ENCODE measurements around the gene EXPH5. TPM values are rescaled to one million over a fixed set of nuclear protein-coding genes. Genes with fewer than 3 reads are reported as not detected.

EXPH5 gene
- total RNA-seq, 1 donor from 2014 or later = 0.52 TPM

DNA sequence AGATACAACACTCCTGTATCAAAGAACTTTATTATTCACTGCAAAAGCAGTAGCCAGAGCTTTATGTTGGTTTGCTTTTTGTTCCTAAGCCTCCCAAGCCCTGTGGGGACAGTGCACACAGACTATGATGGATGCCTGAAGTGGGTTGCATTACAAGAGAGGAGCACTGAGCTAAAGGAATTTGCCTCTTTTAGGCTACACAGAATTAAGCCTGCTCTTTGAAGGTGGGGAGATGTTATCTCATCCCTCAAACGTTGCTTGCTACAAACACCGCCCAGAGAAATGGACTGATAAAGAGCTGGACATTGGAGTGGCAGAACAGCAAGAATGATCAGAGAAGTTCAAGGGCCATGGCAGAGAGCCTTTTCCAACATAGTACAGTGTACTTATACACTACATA lies 92.8 kb downstream of the EXPH5 start:
- Histone ChIP-seq H3K27ac (ENCODE audit: low read depth, low read length) (peak overlapping the region; percentile 7), H3K4me1 (ENCODE audit: control insufficient read depth in 3 of 3, insufficient read depth in 3 of 3, low read length in 3 of 3) (peaks cover 0 to 11% (median 9%) of the 10 kb centered on the region in 3 donors), H3K36me3 (ENCODE audit: control insufficient read depth in 3 of 3, insufficient read depth in 3 of 3, low read length in 3 of 3) (no peaks in the 10 kb centered on the region), H3K27me3 (ENCODE audit: control insufficient read depth in 3 of 3, insufficient read depth in 3 of 3, low read length in 3 of 3) (no peaks in the 10 kb centered on the region), H3K9ac (ENCODE audit: low read depth in 1 of 3, low read length in 3 of 3) (no peak overlapping the region), H3K9me3 (ENCODE audit: control insufficient read depth in 3 of 3, low read length in 3 of 3) (no peaks in the 10 kb centered on the region), H3K4me3 (ENCODE audit: low read length in 3 of 3) (no peak overlapping the region)

GRCh38 chr11:108500169-108500568 lies 93.4 kb downstream of the EXPH5 start:
- Histone ChIP-seq H3K27me3 (ENCODE audit: control insufficient read depth in 3 of 3, insufficient read depth in 3 of 3, low read length in 3 of 3) (no peaks in the 10 kb centered on the region), H3K36me3 (ENCODE audit: control insufficient read depth in 3 of 3, insufficient read depth in 3 of 3, low read length in 3 of 3) (no peaks in the 10 kb centered on the region), H3K27ac (ENCODE audit: low read depth, low read length) (no peak overlapping the region), H3K4me3 (ENCODE audit: low read length in 3 of 3) (no peak overlapping the region), H3K4me1 (ENCODE audit: control insufficient read depth in 3 of 3, insufficient read depth in 3 of 3, low read length in 3 of 3) (peaks cover 0 to 11% (median 9%) of the 10 kb centered on the region in 3 donors), H3K9ac (ENCODE audit: low read depth in 1 of 3, low read length in 3 of 3) (no peak overlapping the region), H3K9me3 (ENCODE audit: control insufficient read depth in 3 of 3, low read length in 3 of 3) (no peaks in the 10 kb centered on the region)

DNA sequence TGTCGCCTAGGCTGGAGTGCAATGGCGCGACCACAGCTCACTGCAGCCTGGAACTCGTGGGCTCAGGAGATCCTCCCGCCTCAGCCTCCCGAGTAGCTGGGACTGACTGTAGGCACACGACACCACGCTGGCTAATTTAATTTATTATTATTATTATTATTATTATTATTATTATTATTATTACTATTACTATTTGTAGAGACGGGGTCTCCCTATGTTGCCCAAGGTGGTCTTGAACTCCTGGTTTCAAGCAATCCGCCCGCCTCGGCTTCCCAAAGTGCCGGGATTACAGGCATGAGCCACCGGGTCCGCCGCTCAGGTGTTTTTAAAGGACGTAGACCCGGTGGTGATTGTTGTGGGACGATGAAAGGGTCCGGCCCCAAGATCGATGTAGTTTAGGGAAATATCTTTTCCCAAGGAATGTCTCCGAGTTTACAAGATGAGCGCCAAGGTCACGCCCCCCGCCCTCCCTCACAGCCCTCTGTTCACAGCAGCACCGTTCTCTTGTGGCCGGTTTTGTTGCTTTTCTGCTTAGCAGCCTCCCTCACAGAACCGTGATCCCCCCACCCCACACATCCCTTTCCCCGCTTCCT lies 94.7 kb downstream of the EXPH5 start:
- peak overlapping the region; percentile 92 for H3K27ac ChIP-seq (ENCODE audit: low read depth, low read length)
- no peaks in the 10 kb centered on the region for H3K9me3 ChIP-seq (ENCODE audit: control insufficient read depth in 3 of 3, low read length in 3 of 3)
- peaks cover 0 to 11% (median 11%) of the 10 kb centered on the region in 3 donors for H3K4me1 ChIP-seq (ENCODE audit: control insufficient read depth in 3 of 3, insufficient read depth in 3 of 3, low read length in 3 of 3)
- H3K27me3 ChIP-seq (ENCODE audit: control insufficient read depth in 3 of 3, insufficient read depth in 3 of 3, low read length in 3 of 3) = no peaks in the 10 kb centered on the region
- H3K9ac ChIP-seq (ENCODE audit: low read depth in 1 of 3, low read length in 3 of 3) = peak overlapping the region; percentile 77 to 91 (median 79)
- peak overlapping the region; percentile 70 to 86 (median 78) for H3K4me3 ChIP-seq (ENCODE audit: low read length in 3 of 3)
- H3K36me3 ChIP-seq (ENCODE audit: control insufficient read depth in 3 of 3, insufficient read depth in 3 of 3, low read length in 3 of 3) = no peaks in the 10 kb centered on the region

DNA sequence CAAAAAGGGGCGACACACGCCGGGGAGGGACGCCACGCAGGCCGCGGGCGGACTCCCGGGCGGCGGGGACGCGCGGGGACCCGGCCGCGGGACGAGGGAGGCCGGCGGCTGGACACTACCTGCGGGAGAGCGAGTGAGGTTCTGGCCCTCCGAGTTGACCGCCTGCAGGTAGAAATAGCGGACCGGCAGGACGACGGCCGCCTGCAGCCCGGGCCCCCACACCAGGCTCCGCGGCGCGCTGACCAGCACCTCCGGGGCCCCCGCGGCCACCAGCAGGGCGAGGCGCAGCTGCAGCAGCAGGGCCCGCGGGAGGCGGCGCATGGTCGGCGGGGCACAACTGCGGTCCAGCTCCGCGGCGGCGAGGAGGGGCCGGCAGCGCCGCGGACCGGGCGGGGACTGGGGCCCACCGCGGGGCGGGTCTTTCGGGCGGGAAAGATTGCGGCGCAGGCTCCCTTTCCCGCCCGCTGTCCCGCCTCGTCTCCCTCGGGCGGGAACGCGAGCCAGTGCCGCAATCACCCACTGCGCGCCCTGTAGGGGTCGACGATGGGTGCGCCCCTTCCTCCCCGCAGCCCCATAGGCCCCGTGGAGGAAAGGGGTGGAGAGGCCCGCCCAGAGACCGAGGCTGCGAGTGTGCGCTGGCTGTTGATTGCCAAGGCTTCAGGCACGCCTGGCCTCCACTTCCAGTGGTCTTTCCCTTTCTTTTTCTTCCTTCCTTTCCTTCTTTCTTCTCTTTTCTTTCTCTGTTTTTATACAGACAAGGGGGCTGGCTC lies 95.3 kb downstream of the EXPH5 start, which contains the start of gene POGLUT3:
Gene POGLUT3, minus strand, starts transcription at position 339 of the 770 bp plus-strand sequence. Its CDS starts 18 bp downstream, at position 321.
- Histone ChIP-seq H3K9me3 (ENCODE audit: control insufficient read depth in 3 of 3, low read length in 3 of 3) (no peaks in the 10 kb centered on the region), H3K4me3 (ENCODE audit: low read length in 3 of 3) (peak within 1 kb of the TSS; percentile 71 to 86 (median 78)), H3K4me1 (ENCODE audit: control insufficient read depth in 3 of 3, insufficient read depth in 3 of 3, low read length in 3 of 3) (peaks cover 0 to 11% (median 11%) of the 10 kb centered on the region in 3 donors), H3K9ac (ENCODE audit: low read depth in 1 of 3, low read length in 3 of 3) (peak within 1 kb of the TSS; percentile 77 to 91 (median 79)), H3K27ac (ENCODE audit: low read depth, low read length) (peak within 1 kb of the TSS; percentile 92), H3K36me3 (ENCODE audit: control insufficient read depth in 3 of 3, insufficient read depth in 3 of 3, low read length in 3 of 3) (no peaks in the 10 kb centered on the region), H3K27me3 (ENCODE audit: control insufficient read depth in 3 of 3, insufficient read depth in 3 of 3, low read length in 3 of 3) (no peaks in the 10 kb centered on the region)

DNA sequence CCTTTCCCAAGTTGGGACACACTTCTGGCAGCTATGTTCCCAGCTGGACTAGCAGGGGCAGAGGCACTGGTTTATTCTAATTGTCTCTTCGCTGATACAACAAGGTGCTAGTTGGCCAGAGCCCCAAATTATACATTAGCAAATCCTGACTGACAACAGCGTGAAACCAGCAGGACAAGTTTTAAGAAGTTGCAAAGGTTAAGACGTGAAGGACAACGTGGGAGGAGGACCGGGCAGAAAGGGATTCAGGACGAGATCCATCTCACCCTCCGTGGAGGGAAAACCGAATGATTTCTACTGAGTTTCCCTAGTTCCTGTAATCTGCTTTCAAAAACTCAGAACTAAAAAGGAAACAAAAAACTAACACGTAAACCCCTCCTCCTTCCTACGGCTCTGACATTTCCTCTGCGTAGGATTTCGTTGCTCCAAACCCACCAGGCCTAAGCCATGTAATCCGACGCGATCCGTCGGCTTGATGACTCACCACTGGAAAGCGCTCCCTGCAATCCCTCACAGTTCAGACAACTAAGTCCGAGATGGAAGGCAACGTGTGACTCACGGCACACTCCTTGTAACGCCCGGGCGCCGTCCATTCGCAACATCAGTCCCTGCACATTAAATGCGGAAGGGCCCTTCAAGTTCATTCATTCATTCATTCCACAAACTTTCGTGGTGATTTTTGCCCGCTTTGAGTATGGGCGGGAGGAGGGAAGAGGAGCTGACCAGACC lies 96.1 kb downstream of the EXPH5 start:
- Histone ChIP-seq H3K27ac (ENCODE audit: low read depth, low read length) (peak overlapping the region; percentile 92), H3K36me3 (ENCODE audit: control insufficient read depth in 3 of 3, insufficient read depth in 3 of 3, low read length in 3 of 3) (no peaks in the 10 kb centered on the region), H3K27me3 (ENCODE audit: control insufficient read depth in 3 of 3, insufficient read depth in 3 of 3, low read length in 3 of 3) (no peaks in the 10 kb centered on the region), H3K9me3 (ENCODE audit: control insufficient read depth in 3 of 3, low read length in 3 of 3) (no peaks in the 10 kb centered on the region), H3K4me1 (ENCODE audit: control insufficient read depth in 3 of 3, insufficient read depth in 3 of 3, low read length in 3 of 3) (peaks cover 0 to 11% (median 11%) of the 10 kb centered on the region in 3 donors), H3K9ac (ENCODE audit: low read depth in 1 of 3, low read length in 3 of 3) (peak overlapping the region; percentile 77 to 91 (median 79)), H3K4me3 (ENCODE audit: low read length in 3 of 3) (peak overlapping the region; percentile 71 to 86 (median 78))

GRCh38 chr11:108496643-108497256 lies 96.8 kb downstream of the EXPH5 start:
- Histone ChIP-seq H3K4me1 (ENCODE audit: control insufficient read depth in 3 of 3, insufficient read depth in 3 of 3, low read length in 3 of 3) (peaks cover 0 to 11% (median 11%) of the 10 kb centered on the region in 3 donors), H3K27ac (ENCODE audit: low read depth, low read length) (peak overlapping the region; percentile 92), H3K4me3 (ENCODE audit: low read length in 3 of 3) (peak overlapping the region; percentile 71 to 86 (median 78)), H3K9ac (ENCODE audit: low read depth in 1 of 3, low read length in 3 of 3) (peak overlapping the region; percentile 77 to 91 (median 79)), H3K9me3 (ENCODE audit: control insufficient read depth in 3 of 3, low read length in 3 of 3) (no peaks in the 10 kb centered on the region), H3K27me3 (ENCODE audit: control insufficient read depth in 3 of 3, insufficient read depth in 3 of 3, low read length in 3 of 3) (no peaks in the 10 kb centered on the region), H3K36me3 (ENCODE audit: control insufficient read depth in 3 of 3, insufficient read depth in 3 of 3, low read length in 3 of 3) (no peaks in the 10 kb centered on the region)

GRCh38 chr11:108495326-108495725 lies 98.2 kb downstream of the EXPH5 start:
- Histone ChIP-seq H3K36me3 (ENCODE audit: control insufficient read depth in 3 of 3, insufficient read depth in 3 of 3, low read length in 3 of 3) (no peaks in the 10 kb centered on the region), H3K4me1 (ENCODE audit: control insufficient read depth in 3 of 3, insufficient read depth in 3 of 3, low read length in 3 of 3) (peaks cover 0 to 11% (median 11%) of the 10 kb centered on the region in 3 donors), H3K9ac (ENCODE audit: low read depth in 1 of 3, low read length in 3 of 3) (no peak overlapping the region), H3K4me3 (ENCODE audit: low read length in 3 of 3) (no peak overlapping the region), H3K27ac (ENCODE audit: low read depth, low read length) (no peak overlapping the region), H3K27me3 (ENCODE audit: control insufficient read depth in 3 of 3, insufficient read depth in 3 of 3, low read length in 3 of 3) (no peaks in the 10 kb centered on the region), H3K9me3 (ENCODE audit: control insufficient read depth in 3 of 3, low read length in 3 of 3) (no peaks in the 10 kb centered on the region)

DNA sequence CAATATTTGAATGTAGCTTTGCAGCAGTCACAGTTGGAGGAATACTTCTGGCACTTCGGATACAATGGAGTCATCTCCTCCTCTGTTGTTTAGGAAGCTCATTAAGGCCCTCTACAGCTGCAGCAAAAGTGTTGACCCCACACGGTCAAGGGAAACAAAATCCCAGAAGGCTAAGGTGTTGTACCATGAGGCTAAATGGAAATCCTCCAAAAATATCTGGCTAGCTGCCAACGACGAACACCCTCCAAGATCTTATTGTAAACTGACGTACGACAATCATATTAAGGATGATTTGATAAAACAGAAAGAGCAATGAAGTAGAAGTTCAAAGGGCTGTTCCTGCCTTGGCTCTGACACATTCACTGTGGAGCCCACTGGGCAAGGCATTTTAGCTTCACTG lies 99.4 kb downstream of the EXPH5 start:
- Histone ChIP-seq H3K4me3 (ENCODE audit: low read length in 3 of 3) (no peak overlapping the region), H3K4me1 (ENCODE audit: control insufficient read depth in 3 of 3, insufficient read depth in 3 of 3, low read length in 3 of 3) (peaks cover 0 to 11% (median 11%) of the 10 kb centered on the region in 3 donors), H3K9me3 (ENCODE audit: control insufficient read depth in 3 of 3, low read length in 3 of 3) (no peaks in the 10 kb centered on the region), H3K9ac (ENCODE audit: low read depth in 1 of 3, low read length in 3 of 3) (no peak overlapping the region), H3K27ac (ENCODE audit: low read depth, low read length) (no peak overlapping the region), H3K27me3 (ENCODE audit: control insufficient read depth in 3 of 3, insufficient read depth in 3 of 3, low read length in 3 of 3) (no peaks in the 10 kb centered on the region), H3K36me3 (ENCODE audit: control insufficient read depth in 3 of 3, insufficient read depth in 3 of 3, low read length in 3 of 3) (peaks cover 0 to 4% (median 0%) of the 10 kb centered on the region in 3 donors)

- peaks cover 3 to 6% (median 4%) of the 10 kb centered on the region in 3 donors for H3K36me3 ChIP-seq (ENCODE audit: control insufficient read depth in 3 of 3, insufficient read depth in 3 of 3, low read length in 3 of 3)
- H3K4me3 ChIP-seq (ENCODE audit: low read length in 3 of 3) = no peak overlapping the region
- peaks cover 0 to 7% (median 6%) of the 10 kb centered on the region in 3 donors for H3K4me1 ChIP-seq (ENCODE audit: control insufficient read depth in 3 of 3, insufficient read depth in 3 of 3, low read length in 3 of 3)
- H3K27me3 ChIP-seq (ENCODE audit: control insufficient read depth in 3 of 3, insufficient read depth in 3 of 3, low read length in 3 of 3) = no peaks in the 10 kb centered on the region
- H3K9me3 ChIP-seq (ENCODE audit: control insufficient read depth in 3 of 3, low read length in 3 of 3) = no peaks in the 10 kb centered on the region
- H3K9ac ChIP-seq (ENCODE audit: low read depth in 1 of 3, low read length in 3 of 3) = no peak overlapping the region
- no peak overlapping the region for H3K27ac ChIP-seq (ENCODE audit: low read depth, low read length)
These were observed 101.6 kb downstream of the EXPH5 start for GRCh38 chr11:108491936-108492335.
